ENCODE results near the gene KLRC4.
"Not testable (repeated sequence)": the region's sequence is repeated elsewhere in the genome, so short reads cannot be mapped to it uniquely, and the experiment has no call there.

KLRC4 gene

GRCh38 chr12:10396176-10396575 lies 13.4 kb downstream of the KLRC4 start:
- not testable (repeated sequence) for DNase-seq

DNA sequence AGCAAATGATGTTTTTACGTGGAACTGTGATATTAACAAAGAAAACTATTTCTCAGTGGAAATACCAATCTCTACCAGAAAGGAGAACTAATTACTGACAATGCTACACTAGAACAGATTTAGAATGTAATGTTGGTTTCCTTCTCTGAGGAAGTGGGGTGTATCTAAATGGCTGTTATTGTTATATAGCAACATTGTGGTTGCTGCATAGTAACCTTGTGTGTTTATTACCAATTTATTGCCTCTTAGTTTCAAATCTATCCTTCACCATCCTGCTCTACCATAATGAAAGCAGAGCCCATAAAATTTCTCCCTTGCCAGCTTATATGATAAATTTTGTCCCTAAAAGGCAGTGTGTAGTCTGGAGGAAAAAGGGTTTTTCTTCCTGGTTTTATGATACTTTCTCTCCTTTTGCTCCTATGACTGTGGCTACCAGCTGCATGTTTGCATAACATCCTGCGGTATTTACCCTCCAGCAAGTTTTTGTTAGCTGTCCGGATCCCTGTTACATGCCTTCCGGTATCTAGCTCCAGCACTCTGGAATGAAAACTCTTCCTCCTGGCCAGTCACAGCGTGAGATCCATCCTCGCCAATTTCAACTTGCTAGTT lies 14.1 kb downstream of the KLRC4 start:
- DNase-seq: no peak

DNA sequence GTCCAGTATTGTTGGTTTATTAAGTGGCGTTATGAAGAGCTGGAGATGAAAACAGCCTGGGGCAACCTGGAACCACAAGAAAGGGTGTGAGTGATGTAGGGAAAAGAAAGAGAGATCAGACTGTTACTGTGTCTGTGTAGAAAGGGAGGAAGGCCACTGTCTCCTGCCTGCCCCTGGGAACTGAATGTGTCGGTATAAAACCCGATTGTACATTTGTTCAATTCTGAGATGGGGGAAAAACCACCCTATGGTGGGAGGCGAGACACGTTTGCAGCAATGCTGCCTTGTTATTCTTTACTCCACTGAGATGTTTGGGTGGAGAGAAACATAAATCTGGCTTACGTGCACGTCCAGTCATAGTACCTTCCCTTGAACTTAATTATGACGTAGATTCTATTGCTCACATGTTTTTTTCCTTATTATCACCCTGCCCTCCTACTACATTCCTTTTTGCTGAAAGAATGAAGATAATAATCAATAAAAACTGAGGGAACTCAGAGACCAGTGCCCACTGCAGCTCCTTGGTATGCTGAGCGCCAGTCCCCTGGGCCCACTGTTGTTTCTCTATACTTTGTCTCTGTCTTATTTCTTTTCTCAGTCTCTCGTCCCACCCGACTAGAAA lies 14.9 kb downstream of the KLRC4 start:
- not testable (repeated sequence) for DNase-seq

- no peak for DNase-seq
Measured at GRCh38 chr12:10393291-10393690, 16.3 kb downstream of the KLRC4 start.

DNA sequence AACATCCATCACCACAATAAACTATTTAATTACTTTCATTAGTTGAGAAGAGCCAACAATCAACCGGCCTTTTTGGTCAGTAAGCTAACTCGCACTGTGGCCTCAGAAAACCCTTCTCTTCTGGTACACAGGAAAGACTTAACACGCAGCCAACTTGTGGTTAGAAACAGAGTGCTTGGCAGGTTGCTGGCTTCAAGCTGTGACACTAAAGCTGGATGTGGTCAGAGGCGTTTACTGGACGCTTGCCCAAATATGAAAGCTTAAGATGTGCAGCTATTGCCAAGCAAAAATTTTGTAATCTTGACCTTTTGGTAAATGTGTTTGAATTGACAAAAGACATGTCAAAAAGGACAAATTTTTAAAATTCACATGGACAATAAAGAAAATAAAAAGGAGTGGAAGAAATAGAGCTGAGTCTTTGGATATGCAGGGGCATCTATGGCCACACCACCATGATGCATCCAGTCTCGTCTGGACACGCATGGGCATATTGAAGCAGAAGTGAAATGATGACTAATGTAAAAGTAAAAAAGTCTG lies 17.1 kb downstream of the KLRC4 start:
- DNase-seq: no peak

- not testable (repeated sequence) for DNase-seq
Measured at GRCh38 chr12:10390991-10391390, 18.6 kb downstream of the KLRC4 start.

DNA sequence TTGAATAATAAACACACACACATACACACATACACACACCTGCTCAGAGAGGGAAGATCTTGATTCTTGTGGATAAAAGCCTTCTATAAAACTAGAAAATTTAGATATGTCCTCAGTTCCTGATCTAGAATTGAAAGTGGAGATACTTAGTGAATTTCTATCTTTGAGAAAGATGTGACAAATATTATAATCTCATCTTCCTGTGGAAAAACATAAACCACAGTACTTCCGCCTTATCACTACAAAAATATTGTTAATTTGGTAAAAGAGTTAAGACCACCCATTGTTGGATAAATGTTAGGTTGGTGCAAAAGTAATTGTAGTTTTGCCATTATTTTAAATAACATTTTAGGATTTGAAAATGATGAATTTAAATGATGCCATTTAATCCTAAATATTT lies 19.7 kb downstream of the KLRC4 start, which contains the start of gene KLRK1:
Gene KLRK1 (minus strand): TSS at position 138 of the 400 bp plus-strand sequence. CDS start 1,231 bp downstream, outside the sequence.
- DNase-seq: no peak

- no peak for DNase-seq
Measured at GRCh38 chr12:10388624-10389413, 20.7 kb downstream of the KLRC4 start.

GRCh38 chr12:10387498-10387897 lies 22.1 kb downstream of the KLRC4 start:
- not testable (repeated sequence) for DNase-seq

DNA sequence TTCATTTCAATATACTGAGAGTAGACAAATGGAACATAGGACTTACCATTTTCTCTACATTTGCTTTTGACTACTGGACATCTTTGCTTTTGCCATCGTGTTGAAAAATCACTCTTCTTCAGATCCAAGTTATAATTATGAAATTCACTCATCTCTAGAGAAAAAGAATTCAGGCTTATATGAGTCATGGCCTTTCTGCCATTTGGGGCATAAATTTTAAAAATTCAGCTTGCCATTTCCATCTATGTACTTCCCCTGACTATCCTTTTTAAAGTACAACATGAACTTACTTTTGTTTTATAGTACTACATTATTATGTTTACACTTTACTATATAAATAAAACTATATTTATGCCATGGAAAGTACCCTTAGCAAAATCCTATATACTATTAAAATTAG lies 22.7 kb downstream of the KLRC4 start:
- DNase-seq: no peak

DNA sequence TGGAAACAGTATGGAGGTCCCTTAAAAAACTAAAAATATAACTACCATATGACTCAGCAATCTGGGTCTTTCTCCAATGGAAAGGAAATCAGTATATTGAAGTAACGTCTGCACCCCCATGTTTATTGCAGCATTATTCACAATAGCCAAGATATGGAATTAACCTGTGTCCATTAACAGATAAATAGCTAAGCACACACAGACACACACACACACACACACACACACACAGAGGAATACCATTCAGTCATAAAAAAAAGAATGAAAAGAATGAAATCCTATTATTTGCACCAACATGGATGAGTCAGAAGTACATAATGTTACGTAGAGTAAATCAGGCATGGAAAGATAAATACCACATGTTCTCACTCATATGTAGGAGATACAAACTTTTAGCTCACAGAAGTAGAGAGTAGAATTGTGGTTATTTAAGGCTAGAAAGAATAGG lies 24.4 kb downstream of the KLRC4 start:
- DNase-seq: no peak

DNA sequence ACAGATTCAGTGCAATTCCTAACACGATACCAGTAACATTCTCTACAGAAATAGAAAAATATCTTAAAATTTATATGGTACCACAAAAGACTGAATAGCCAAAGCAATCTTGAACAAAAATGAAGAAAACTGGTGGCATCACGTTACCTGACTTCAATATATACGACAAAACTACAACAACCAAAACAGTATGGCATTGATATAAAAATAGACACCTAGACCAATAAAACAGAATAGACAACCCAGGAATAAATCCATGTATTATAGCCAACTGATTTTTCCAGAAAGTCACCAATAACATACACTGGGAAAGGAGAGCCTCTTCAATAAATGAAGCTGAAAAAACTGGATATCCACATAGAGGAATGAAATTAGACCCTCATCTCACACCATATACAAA lies 25.4 kb downstream of the KLRC4 start:
- DNase-seq: no peak

DNA sequence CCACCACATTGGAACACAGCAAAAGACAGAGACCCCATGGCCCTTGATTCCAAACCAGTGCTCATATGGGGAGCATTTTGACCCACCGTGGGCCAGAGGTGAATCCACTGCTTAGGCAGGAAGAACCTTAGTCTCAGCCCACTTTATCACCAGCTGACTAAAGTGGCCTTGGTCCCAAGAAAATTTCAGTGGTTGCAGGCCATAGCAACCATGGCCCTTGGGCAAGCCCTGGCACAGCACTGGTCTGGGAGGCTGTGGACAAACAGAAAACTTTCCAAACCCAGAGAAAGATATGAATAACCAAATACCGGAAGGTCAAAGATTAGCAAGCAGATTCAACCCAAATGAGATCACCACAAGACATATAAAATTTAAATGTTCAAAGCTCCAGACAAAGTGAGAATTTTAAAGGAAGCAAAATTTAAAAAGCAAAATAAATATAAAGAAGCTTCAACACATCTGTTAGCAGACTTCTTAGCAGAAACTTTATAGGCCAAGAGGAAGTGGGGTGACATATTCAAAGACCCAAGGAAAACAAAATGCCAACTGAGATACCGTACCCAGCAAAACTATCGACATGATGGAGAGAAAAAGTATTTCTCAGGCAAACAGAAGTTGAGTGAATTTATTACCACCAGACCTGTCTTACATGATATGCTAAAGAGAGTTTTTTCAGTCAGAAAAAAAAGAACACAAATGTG lies 27.5 kb downstream of the KLRC4 start:
- no peak for DNase-seq

GRCh38 chr12:10378737-10379136 lies 30.8 kb downstream of the KLRC4 start:
- not testable (repeated sequence) for DNase-seq

GRCh38 chr12:10374624-10375018 lies 34.9 kb downstream of the KLRC4 start:
- no peak for DNase-seq

GRCh38 chr12:10372559-10372958 lies 37.0 kb downstream of the KLRC4 start:
- DNase-seq: no peak

GRCh38 chr12:10371893-10372535 lies 37.5 kb downstream of the KLRC4 start:
- not testable (repeated sequence) for DNase-seq

DNA sequence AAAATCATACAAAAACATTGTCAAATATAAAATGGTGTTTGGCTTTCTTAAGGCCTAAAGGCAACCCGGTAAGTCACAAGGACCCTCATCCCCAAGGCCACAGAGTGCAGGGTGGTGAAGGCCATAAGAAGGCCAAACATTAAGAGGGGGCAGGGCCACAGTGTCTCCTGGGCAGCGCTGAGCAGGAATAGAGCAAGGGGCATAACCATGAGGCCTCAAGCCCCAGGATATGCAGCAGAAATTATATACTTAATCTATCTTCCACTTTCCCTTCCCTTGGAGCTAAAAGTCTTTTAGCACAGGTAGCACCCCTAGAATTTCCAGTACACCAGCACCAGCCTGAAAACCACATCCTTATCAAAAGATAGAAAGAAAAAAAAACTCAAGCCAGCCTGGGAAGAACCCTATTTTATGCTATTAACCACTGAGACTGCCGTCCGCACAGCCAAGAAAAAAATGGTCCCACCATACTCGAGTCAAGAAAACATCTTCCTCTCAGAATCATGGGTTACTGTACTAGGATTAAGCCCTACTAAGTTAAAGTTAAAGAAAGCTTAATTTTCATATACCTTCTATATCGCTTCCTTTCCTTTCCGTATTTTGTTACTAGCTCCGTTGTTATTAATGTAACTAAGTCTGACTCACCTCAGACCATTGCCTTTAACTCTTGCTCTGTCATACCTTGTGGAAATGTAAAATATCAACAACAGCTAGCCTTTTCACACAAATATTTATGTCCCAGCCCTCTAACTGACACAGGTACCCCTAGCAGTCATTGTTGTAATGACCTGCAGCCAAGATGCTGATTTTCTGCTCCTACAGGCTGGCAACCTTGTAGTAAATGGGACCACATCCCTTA lies 39.8 kb downstream of the KLRC4 start:
- no peak for DNase-seq

DNA sequence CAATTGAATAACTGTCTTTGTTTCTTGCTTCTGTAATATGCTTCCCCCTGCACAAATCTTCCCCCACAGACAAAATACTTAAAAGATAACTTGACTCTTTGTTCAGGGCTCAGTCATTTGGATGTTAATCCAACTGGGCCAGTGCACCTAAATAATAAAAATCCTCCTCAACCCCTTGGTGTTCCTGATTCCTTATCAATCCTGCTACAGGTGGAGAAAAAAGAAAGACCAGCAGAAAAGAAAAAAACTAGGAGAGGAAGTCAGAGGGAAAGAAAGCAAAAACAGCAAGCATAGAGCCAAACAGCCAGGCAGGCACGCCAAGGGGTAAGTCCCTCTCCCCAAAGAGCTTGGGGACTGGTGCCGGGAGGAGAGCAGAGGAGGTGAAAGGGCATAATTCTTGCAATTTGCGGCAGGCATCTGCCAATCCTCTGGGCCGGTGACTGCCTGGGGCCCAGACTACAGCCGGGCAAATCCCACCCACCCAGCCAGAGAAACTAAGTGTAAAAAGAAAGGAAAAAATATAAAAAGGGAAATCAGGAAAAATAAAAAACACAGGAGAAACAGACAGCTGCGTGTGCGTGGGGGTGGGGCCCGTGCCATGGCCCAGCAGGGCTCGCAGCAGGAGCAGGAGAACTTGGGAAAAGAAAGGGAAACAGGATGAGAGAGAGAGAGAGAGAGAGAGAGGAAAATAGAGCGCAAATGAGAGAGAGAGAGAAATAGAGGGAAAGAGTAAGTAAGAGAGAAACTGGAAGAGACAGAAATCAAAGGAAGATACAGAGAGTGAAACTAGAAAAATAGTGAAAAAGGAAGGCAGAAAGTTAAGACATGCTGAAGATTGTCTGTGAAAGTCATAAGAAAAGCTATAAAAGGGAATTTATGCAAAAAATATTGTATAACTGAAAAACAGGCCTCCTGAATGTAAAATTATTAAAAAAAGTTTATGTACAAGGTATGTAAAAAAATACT lies 41.1 kb downstream of the KLRC4 start:
- no peak for DNase-seq

DNA sequence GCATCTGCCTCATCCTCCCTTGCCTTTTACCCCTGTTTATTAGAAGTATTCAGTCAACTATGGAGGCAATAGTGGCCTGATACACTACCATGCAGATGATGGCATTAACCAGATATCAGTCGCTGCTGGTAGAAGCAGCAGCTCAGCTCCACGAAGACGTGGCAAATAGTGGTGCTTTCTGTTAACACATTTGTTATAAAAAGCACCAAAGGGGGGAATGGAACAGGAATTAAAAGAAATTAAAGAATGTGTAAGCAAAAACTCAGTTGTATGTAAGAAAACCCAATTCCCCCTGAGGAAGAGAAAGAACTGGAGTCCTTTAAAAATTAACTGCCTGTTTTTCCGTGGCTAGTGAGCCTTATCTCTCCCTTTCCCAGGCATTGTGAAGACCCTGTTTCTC lies 41.8 kb downstream of the KLRC4 start:
- not testable (repeated sequence) for DNase-seq

Data from T-helper 1 cell (primary cell).